ENCODE results near the gene DNAH3.
"Not testable (repeated sequence)": the region's sequence is repeated elsewhere in the genome, so short reads cannot be mapped to it uniquely, and the experiment has no call there.

The DNAH3 gene

GRCh38 chr16:21128991-21129390, 21.7 kb downstream of the DNAH3 start:
- no peak for DNase-seq (ENCODE audit: low spot score)

GRCh38 chr16:21126518-21126917, 24.1 kb downstream of the DNAH3 start:
- no peak for DNase-seq (ENCODE audit: low spot score)

- no peak for DNase-seq (ENCODE audit: low spot score)
Observed at GRCh38 chr16:21125191-21125590, 25.5 kb downstream of the DNAH3 start.

GRCh38 chr16:21120976-21121520, 29.6 kb downstream of the DNAH3 start:
- DNase-seq (ENCODE audit: low spot score): no peak

- DNase-seq (ENCODE audit: low spot score): no peak
Observed at GRCh38 chr16:21117567-21117966, 33.1 kb downstream of the DNAH3 start.

- DNase-seq (ENCODE audit: low spot score): no peak
Observed at GRCh38 chr16:21116148-21116693, 34.4 kb downstream of the DNAH3 start.

- not testable (repeated sequence) for DNase-seq (ENCODE audit: low spot score)
Observed at GRCh38 chr16:21115551-21115950, 35.1 kb downstream of the DNAH3 start.

- peak; percentile 75 for DNase-seq (ENCODE audit: low spot score)
Observed at GRCh38 chr16:21103941-21104860, 46.4 kb downstream of the DNAH3 start.

- DNase-seq (ENCODE audit: low spot score): peak; percentile 60
Observed at GRCh38 chr16:21101631-21102420, 48.8 kb downstream of the DNAH3 start.

- DNase-seq (ENCODE audit: low spot score): peak; percentile 59
Observed at GRCh38 chr16:21100447-21100846, 50.2 kb downstream of the DNAH3 start.

- DNase-seq (ENCODE audit: low spot score): peak; percentile 79
Observed at GRCh38 chr16:21097151-21097550, 53.5 kb downstream of the DNAH3 start.

- DNase-seq (ENCODE audit: low spot score): not testable (repeated sequence)
Observed at GRCh38 chr16:21094719-21095118, 55.9 kb downstream of the DNAH3 start.

GRCh38 chr16:21092951-21093350, 57.7 kb downstream of the DNAH3 start:
- no peak for DNase-seq (ENCODE audit: low spot score)

GRCh38 chr16:21088646-21089538, 61.8 kb downstream of the DNAH3 start:
- peak; percentile 47 for DNase-seq (ENCODE audit: low spot score)

- DNase-seq (ENCODE audit: low spot score): no peak
Observed at GRCh38 chr16:21088143-21088542, 62.5 kb downstream of the DNAH3 start.

GRCh38 chr16:21084631-21085225, 65.9 kb downstream of the DNAH3 start:
- no peak for DNase-seq (ENCODE audit: low spot score)

GRCh38 chr16:21083729-21084268, 66.8 kb downstream of the DNAH3 start:
- peak; percentile 81 for DNase-seq (ENCODE audit: low spot score)

- DNase-seq (ENCODE audit: low spot score): no peak
Observed at GRCh38 chr16:21081329-21081728, 69.3 kb downstream of the DNAH3 start.

- DNase-seq (ENCODE audit: low spot score): no peak
Observed at GRCh38 chr16:21078563-21078962, 72.1 kb downstream of the DNAH3 start.

- DNase-seq (ENCODE audit: low spot score): no peak
Observed at GRCh38 chr16:21076186-21076883, 74.3 kb downstream of the DNAH3 start.

All from GM03348 (cell line).